Measurements from ENCODE around the gene HYAL2.

Gene HYAL2

DNA sequence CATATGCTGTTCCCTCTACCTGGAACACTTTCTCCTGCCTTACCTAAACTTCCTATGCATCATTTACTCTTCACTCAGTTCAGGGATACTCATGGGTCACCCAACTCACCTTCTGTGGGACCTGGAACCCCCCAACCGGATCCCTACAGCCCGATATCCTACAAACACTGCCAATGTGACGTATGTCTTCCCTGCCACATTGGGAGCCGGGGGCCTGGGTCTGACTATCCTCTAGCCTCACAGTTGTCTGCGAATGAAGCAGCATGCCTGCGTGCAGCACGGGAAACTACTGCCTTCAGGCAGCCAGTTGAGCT, 27.6 kb upstream of the HYAL2 start:
- no peak for DNase-seq

DNA sequence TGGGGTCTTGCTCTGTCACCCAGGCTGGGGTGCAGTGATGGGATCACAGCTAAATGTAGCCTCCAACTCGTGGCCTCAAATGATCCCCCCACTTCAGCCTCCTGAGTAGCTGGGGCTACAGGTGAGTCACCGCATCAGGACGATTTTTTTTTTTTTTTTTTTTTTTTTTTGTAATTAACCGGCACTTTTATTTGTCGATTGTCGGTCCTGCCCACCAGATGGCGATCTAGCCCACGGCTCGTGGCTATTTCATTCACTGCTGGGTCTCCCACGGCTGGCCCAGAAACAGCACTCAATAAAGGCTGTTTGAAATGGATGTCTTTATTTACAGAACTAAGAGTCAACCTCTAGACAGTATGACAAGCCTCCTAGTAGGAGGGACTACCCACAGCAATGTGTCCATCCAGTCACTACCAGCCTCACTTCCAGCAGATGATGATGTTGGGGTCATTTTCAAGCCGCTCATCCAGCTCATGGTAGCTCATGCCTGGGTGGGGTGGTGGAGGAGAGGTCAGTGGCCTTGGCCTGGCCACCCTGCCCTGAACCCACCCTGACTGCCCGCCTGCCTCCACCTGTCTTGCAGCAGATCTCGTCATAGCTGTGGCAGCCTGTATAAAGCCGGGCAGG, 24.8 kb upstream of the HYAL2 start:
- peak; percentile 45 to 71 (median 66) for DNase-seq

DNA sequence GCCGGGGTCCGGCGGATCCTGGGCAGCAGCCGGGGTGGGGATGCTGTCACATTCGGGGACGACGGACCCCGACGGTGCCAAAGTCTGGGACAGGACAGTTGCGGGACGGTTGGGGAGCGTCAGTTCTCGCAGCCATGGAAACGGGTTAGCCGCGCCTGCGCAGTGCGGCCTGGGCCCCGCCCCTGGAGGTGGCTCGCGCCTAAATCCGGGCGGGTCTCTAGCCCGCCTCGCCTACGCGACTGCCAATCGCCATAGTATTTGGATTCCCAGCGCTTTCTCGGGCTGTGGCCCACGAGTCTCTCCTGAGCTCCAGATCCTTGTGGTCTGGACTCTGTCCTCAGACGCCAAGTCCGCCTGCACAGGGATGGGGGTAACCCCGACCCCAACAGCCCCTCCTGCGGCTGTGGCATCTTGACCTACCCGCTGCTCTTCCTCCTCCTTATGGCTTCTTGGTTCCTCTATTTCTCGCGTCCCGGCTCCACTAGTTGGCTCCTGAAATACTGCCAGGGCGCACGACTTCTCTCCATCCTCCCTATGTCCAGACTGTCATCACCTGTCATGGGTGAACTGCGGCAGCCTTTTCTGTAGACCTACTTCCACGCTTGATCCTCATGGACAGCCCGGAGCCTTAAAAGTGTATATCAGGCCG, 23.2 kb upstream of the HYAL2 start, which contains the start of gene ZMYND10:
Gene ZMYND10 (minus strand): TSS at position 147 of the 649 bp plus-strand sequence. CDS start 153 bp downstream, outside the sequence.
- peak; percentile 52 to 75 (median 72) for DNase-seq

DNA sequence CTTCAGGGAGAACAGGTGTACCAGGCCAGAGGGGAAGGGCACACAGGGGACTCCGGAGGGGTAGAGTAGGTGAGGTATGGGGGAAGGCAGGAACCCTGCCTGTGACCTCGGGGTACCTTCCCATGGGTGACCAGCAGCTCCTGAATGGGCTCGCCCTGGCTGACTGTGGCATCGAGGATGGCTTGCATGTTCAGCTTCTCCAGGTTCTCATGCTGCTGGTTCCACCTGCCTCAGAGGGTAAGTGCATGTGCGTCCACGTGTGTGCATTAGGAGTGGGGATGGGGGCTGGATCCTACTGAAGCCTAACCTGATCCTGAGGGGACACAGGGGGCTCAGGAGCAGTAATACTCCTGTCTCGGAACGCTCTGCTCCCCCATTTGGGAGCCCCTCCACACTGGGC, 22.5 kb upstream of the HYAL2 start:
- no peak for DNase-seq

DNA sequence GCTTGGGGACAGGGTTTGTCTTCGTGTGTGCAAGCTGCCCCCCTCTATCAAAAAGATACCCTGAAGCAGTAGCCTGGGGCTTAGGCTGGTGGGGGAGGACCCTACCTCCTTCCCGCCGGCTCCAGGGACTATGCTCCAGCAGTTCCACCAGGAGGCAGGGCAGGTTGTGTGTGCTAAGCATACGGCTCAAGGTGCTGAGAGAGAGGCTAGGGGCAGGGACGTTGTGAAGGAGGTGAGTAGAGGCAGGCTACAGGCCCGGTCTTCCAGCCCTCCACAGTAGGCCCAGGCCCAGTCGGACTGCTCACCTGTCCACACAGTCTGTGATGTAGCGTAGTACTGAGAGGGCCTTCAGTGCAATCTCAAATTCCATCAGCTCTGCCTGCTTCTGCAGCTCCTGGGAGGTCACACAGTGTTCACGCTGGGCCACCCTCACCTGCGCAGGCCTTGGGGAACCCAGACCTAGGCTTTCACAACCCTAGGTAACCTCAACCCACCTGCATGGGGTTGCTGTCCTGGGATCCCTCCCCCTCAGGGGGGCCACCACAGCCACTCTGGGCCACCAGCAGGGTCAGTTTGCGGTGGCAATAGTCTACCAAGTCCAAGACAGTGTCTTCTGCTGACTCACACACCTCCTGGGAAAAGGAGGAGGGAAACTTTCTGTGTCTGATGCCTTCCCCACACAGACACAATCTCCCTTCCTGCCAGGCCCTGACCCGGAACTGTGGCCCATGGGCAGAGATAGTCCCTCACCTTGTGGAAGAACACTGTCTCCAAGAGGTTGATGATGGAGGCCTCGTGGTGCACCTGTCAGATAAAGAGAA, 20.5 kb upstream of the HYAL2 start:
- DNase-seq, result no peak

DNA sequence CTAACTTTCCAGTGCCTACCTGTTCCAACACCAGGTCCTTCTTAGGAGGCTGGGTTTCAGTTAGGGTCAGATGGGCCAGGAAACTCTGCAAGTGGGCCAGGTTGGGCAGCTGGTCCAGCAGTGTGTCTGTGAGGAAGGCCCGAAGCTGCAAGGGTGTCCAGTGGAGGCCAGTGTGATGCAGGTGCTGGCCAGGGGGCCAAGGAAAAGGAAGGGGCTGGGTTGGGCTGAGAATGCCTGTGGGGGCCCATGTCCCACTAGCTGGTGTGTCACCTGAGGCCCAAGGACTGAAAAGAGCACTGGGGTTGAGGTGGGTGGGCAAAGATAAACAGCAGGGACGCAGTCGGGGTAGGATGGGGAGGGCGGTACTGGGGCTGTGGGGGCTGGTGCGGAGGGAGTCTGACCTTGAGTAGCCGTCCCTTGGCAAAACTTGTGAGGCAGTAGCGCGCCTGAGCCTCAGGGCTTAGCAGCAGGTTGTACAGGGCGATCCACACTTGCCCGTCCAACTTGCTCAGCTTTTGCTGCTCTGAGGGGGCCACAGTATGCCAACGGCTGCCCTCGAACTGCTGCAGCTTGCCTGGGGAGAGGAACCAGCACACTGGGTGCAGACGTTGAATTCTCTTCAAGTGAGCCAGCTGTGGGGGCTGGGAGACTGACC, 19.6 kb upstream of the HYAL2 start:
- DNase-seq, result no peak

DNA sequence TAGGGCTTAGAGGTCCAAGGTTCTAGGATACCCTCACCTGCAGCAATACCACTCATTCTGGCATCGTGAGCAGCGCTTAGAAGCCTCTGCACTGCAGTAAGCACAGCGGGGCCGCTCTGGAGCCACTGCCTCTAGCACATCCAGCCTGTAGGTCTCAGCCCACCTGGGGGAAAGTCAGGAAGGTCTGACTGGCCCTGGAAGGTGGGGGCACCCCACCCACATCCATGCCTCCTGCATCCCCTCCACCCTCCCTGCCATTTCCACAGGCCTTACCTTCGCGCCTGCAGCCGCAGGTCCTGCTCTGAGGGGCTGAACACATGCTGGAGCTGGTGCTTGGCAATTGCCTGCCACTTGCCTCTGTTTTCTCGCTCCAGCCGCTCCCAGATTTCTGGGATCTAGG, 19.0 kb upstream of the HYAL2 start:
- DNase-seq, result no peak

DNA sequence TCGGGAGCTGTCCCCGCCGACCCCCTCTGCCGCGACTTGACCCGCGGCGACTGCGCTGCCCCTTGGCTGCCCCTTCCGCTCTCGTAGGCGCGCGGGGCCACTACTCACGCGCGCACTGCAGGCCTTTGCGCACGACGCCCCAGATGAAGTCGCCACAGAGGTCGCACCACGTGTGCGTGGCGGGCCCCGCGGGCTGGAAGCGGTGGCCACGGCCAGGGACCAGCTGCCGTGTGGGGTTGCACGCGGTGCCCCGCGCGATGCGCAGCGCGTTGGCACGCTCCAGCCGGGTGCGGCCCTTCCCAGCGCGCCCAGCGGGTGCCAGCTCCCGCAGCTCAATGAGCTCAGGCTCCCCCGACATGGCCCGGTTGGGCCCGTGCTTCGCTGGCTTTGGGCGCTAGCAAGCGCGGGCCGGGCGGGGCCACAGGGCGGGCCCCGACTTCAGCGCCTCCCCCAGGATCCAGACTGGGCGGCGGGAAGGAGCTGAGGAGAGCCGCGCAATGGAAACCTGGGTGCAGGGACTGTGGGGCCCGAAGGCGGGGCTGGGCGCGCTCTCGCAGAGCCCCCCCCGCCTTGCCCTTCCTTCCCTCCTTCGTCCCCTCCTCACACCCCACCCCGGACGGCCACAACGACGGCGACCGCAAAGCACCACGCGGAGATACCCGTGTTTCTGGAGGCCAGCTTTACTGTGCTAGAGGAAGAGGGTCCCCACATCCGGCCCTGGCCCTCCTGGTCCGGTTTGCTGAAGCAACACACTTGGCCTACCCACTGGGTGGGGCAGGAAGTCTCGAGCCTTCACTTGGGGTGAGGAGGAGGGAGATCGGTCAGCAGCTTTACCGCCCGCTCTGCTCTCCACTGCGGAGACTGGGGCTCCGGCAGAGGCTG, 18.1 kb upstream of the HYAL2 start, which contains the start of gene RASSF1:
Gene RASSF1 (minus strand): TSS at position 389 of the 882 bp plus-strand sequence. CDS start 31 bp downstream, at position 358.
- DNase-seq, result peak in 5 of 6 experiments; percentile 24 to 58 (median 36)

DNA sequence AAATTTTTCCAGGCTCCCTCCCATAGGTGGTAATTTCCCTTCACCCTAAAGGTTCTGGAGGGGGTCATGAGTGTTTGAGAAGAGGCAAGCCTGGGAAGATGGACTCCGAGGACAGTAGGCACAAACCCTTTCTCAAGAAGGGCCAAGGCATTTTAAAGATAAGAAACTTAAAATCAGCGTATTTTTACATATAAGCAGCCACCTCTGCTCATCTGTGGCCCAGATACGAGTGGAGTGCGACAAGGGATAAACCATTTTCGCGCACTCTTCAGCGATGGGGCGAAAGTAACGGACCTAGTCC, 17.6 kb upstream of the HYAL2 start:
- DNase-seq, result no peak

DNA sequence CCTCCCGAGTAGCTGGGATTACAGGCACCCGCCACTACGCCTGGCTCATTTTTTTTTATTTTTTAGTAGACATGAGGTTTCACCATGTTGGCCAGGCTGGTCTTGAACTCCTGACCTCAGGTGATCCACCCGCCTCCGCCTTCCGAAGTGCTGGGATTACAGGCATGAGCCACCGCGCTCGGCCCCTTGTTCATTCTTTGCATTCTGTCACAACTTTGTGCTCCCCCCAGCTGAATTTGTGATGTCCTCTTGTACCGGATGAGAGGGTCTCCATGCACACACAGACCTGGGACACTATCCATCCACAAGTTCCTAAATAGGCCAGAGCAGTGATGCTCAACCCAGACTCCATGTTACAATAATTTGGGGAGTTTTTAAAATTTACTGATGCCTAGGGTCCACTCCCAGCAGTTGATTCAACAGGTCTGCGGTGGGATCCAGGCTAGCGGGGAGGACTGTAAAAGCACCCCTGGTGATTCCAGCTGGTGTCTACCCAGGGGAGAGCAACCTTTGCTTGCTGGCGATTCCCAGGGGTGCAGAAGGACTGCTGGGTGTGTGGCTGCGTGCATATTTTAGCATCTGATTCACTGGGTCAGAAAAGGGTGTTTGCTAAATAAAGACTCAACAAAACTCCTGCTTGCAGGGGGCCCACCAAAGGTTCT, 17.1 kb upstream of the HYAL2 start:
- DNase-seq, result no peak

DNA sequence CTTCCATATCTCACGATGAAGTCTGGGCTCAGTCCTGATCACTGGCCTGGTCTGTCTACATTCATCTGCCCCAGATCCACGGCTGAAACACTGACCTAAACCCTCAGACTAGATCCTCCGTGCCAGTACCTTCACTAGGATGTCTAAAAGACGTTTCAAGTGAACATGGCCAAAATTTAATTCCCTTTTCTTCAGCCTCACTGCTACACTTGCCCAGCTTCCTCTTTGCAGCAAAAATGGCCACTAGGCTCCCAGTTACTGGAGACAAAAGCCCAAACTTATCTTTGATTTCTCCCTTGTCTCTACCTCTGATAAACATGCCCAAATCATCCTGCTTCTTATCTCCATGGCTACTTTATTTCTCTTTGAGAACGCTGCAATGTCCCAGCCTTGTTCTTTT, 16.4 kb upstream of the HYAL2 start:
- DNase-seq, result no peak

DNA sequence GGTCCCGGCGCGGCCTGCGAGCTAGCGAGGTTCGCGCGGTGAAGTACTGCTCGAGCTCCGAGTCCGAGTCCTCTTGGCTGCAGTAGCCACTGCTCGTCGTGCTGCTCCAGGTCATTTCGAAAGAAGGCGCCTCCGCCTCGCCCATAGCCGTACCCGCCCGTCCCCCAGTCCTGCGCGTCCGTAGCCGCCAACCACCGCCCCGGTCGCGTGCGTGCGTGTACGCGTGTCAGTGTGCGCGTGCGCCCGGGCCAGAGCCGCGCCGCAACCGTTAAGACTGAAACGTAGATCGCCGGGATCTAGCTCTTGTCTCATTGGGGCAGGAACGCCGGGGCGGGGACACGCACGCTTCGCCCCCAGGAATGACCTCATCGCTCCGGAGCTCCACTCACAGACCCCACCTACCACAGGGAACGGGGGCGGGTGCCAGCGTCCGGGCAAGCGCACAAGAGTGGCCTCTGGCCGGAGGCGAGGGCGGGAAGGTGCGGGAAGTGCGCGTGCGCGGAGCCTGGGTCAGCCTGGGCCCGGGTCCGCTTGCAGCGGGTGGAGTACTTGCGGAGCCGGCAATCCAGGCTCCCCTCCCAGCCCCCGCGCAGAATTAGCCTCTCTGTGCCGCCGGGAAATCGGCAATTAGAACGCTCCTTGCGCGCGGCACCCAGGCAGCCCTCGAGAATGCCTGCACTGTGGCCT, 14.8 kb upstream of the HYAL2 start:
- peak; percentile 84 to 94 (median 88) for DNase-seq

DNA sequence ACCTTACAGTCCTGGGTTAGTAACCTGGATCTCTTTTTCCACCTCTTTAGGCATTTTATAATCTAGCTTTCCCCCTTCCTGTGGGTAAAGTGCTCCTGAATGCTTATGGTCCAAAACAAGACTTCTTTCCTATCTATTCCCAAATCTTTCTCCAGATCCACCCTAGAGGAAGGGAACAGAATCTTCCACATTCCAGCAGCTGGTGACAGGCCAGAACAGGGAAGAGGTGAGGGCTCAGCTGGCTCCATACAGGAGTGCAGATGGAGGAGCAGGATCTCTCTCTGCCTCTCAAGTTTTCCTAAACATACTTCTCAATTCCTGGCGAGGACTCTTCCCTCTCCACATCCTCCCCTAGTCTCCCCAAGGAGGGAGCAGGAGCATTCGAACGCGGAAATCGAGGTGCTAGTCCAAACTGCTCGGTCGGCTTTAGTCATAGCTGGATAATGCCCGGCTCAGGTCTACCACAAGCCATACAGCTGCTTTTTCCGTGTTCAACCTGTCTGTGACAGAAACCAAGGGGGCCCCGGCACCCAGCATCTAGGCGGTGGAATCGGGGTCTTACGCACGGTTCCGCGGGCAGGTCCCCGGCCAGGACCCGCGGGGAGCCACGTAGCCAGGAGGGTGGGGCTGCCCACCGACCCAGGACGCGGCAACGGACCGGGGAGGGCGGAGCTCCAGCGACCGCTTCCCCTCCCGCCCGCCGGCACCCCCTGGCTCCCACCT, 14.1 kb upstream of the HYAL2 start:
- DNase-seq, result no peak

DNA sequence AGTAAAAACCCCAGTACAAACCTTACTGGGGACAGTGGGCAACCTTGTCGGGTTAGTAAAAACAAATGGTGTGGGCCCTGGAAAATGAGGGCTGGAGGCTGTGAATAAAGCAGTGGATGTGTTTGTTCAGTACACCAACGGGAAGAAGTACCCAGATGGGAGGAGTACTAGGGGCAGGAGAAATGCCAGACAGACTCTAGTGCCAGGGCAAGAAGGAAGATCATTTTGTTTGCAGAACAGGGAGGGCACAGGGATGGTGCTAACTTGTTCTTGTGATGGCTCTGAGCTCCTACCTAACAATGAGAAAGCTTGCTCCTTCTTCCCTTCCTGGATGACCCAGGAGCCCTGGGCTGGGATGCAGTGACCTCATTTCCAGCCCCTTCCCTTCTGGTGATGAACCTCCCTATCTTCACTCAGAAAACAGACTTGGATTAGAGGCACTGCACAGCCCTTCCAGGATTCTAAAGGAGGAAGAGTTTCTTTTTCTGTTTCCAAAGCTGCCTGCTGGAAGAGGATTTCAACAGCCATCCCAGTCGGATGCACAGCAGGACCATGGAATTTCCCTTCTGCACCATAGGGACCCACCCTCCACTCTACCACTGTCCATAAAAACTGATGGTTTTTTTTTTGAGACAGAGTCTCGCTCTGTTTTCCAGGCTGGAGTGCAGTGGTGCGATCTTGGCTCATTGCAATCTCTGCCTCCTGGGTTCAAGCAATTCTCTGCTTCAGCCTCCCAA, 12.0 kb upstream of the HYAL2 start:
- no peak for DNase-seq

DNA sequence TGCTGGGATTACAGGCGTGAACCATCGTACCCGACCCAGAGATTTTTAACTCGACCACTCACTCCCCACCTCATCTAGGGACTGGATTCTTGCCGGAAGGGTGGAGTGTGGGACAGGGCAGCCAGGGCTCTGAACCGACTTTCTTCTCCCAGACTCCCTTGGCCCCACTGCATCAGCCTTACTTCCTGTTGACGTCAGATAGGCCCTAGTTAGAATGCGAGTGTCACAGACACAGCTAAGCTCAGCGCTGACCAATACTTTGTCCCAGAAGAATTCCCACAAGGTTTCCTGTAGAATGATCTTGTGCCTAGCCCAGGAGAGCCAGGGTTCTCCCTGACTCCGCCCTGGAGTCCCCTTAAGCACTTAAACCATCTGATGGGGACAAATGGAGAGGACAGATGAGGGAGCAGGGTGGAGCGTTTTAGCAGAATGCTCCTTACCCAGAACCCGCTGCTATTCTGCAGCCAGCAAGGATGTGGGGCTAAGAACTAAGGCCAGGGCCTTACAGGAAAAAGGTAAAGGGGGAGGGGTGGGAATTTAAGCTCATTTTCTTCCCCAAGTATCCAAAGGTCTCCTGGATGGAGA, 11.3 kb upstream of the HYAL2 start:
- DNase-seq, result no peak

DNA sequence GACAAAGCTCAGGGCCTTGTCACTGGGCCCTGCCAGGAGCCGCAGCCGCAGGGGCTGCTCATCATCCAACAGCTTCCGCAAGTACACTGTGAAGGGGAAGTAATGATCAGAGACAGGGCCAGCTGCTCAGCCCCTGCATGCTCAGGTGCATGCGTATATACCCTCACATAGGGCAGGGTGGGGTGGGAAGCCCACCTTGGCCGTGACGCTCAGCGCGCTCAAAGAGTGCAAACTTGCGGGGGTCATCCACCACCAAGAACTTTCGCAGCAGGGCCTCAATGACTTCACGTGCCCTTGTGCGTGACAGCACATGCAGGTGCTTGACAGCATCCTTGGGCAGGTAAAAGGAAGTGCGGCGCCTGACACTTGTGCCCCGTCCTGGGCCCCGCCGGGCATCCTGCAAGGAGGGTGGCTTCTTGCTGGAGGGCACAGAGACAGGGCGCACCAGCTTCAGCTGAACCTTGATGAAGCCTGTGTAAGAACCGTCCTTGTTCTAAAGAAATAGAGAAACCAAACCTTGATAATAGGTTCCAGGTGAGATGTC, 8.9 kb upstream of the HYAL2 start:
- no peak for DNase-seq

DNA sequence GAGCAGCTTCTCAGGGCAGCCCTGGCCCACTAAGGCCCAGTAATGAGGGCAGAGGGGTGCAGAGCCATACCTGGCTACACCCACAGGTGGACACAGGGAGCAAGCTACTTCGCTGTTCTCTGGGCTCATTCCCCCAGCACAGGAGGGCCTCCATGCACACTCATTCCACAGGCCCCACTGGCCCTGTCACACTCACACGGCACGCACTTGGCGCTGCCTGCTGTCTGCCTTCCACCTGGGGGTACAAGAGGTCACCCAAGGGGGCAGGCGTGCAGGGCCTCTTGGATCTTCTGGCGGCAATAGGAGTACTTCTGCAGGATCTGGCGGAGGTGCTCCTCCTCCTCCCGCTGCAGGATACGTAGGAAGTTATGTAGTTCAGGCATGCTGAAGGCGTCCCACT, 7.8 kb upstream of the HYAL2 start:
- DNase-seq, result no peak

DNA sequence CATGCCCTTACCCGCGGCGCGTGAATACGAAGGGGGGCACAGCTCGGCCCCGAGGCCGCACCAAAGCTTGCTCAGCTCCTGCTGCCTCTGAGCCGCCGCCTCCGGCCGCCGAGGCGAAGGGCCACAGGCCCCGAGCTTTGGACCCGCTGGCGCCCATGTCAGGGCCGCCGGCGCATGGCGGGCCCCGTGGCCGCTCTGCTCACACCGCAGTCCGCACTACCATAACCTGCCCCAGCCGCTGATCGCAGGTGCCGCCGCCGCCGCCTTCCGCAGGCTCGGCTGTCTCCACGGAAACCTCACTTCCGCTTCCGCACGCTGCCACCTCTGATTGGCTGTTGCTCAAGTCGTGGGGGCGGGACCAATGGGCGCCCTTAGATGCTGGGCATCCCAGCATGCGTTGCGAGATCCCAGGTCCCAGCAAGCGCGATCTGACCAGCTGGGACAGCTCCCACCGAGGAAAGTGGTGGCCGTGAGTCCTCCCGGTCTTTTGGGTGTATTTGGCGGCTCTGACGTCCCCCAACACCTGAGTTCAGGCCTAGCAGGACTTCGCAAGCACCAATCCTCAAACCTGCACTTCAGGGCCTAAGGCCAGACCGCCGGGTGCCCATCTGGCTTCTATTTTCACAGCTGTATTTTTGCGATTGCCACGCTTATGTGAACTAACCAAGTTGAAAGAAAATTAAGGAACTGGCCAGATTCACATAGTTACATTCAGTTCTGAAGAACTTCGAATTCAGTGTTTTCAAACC, 5.6 kb upstream of the HYAL2 start, which contains the start of gene TUSC2:
Gene TUSC2 (minus strand): TSS at position 281 of the 749 bp plus-strand sequence. CDS start 124 bp downstream, at position 157.
- DNase-seq, result peak; percentile 87 to 94 (median 92)

Measured in stimulated activated naive CD4-positive, alpha-beta T cell (primary cell).